HG02678 (cell line): ENCODE results near the gene AMACR.

Source experiments
- ATAC-seq: cut with Tn5 transposase; IDR thresholded peaks from one replicate; pipeline ENCODE4 v1.9.1; 2021; ENCODE audit warnings: mild to moderate bottlenecking, moderate library complexity; ENCODE audit not compliant: unreplicated experiment

AMACR gene

GRCh38 chr5:34007621-34008600 lies at the start of gene AMACR:
Gene AMACR (minus strand): TSS chr5:34008050. CDS start chr5:34008019, 31 bp downstream.
- ATAC-seq, result peak; percentile 92

- ATAC-seq, result no peak
These were observed 49.7 kb upstream of the AMACR start for GRCh38 chr5:34057569-34057968.

- no peak for ATAC-seq
These were observed 49.3 kb upstream of the AMACR start for GRCh38 chr5:34057118-34057517.

GRCh38 chr5:34055667-34056066 lies 47.8 kb upstream of the AMACR start:
- ATAC-seq, result no peak

- ATAC-seq, result no peak
These were observed 46.5 kb upstream of the AMACR start for GRCh38 chr5:34054400-34054729.

- no peak for ATAC-seq
These were observed 45.9 kb upstream of the AMACR start for GRCh38 chr5:34053571-34054399.

GRCh38 chr5:34053133-34053532 lies 45.3 kb upstream of the AMACR start:
- no peak for ATAC-seq

GRCh38 chr5:34051374-34051980 lies 43.6 kb upstream of the AMACR start:
- ATAC-seq, result no peak

GRCh38 chr5:34047774-34048572 lies 40.1 kb upstream of the AMACR start:
- ATAC-seq, result no peak

- no peak for ATAC-seq
These were observed 39.3 kb upstream of the AMACR start for GRCh38 chr5:34047143-34047542.

- ATAC-seq, result no peak
These were observed 38.1 kb upstream of the AMACR start for GRCh38 chr5:34045996-34046395.

- no peak for ATAC-seq
These were observed 37.2 kb upstream of the AMACR start for GRCh38 chr5:34045023-34045422.

GRCh38 chr5:34043099-34043876 lies 35.4 kb upstream of the AMACR start, which contains the start of gene C1QTNF3:
Gene C1QTNF3 (minus strand): TSS chr5:34043213. CDS start chr5:34043125, 88 bp downstream.
- ATAC-seq, result no peak

- ATAC-seq, result no peak
These were observed 34.5 kb upstream of the AMACR start for GRCh38 chr5:34042321-34042720.

- ATAC-seq, result peak; percentile 53
These were observed 33.6 kb upstream of the AMACR start for GRCh38 chr5:34041247-34041972.

- ATAC-seq, result no peak
These were observed 32.6 kb upstream of the AMACR start for GRCh38 chr5:34040472-34040871.

GRCh38 chr5:34039398-34040157 lies 31.7 kb upstream of the AMACR start:
- ATAC-seq, result no peak

GRCh38 chr5:34038838-34039237 lies 31.0 kb upstream of the AMACR start:
- ATAC-seq, result no peak
